SK-N-SH (cell line): ENCODE measurements around the gene SNRK. TPM values are rescaled to one million over a fixed set of nuclear protein-coding genes. Genes with fewer than 3 reads are reported as not detected.

Source experiments
- CTCF ChIA-PET: fragments of 300-600, 350-600 bp; formaldehyde crosslinking; extraction: SDS; loops from one replicate; lab custom pipeline; 2021; lab: Yijun Ruan, JAX
- POLR2A ChIA-PET: fragments of 350-600 bp; sonication (Branson Sonifier 250); formaldehyde crosslinking; extraction: SDS; loops from one replicate; lab custom pipeline; 2020; ENCODE audit warnings: antibody characterized with exemption, inconsistent platforms; lab: Yijun Ruan, JAX
- DNase-seq: peaks from one replicate; pipeline ENCODE4 v3.0.0; 2012
- H2AFZ ChIP-seq: fragments of 200-600 bp; sonication (generic); 2 replicates; pipeline ENCODE4 v1.8.1; 2016; ENCODE audit warnings: antibody characterized with exemption, mild to moderate bottlenecking, low read depth
- H3F3A ChIP-seq: fragments of 200-600 bp; sonication (generic); replicated peaks from 2 replicates; pipeline ENCODE3; 2016; ENCODE audit warnings: antibody characterized with exemption, mild to moderate bottlenecking; ENCODE audit not compliant: insufficient read depth
- H3K27ac ChIP-seq, 2 experiments: fragments of 200-500 bp in 1 of 2; fragments of 200-600 bp in 1 of 2; sonication (Bioruptor generic) in 1 of 2; sonication (generic), shearing (Covaris generic) in 1 of 2; 2 replicates each; pipeline versions ENCODE4 v1.5.1 to v1.6.1; 2014 to 2016; ENCODE audit warnings: low read depth in 2 of 2, inconsistent platforms in 1 of 2, low read length in 1 of 2, mild to moderate bottlenecking in 1 of 2, mixed read lengths in 1 of 2
- H3K27me3 ChIP-seq: fragments of 200-600 bp; sonication (generic), shearing (Covaris generic); 2 replicates; pipeline ENCODE4 v1.6.1; 2016; ENCODE audit warnings: mixed run types; ENCODE audit not compliant: insufficient read depth
- H3K36me3 ChIP-seq, 2 experiments: fragments of 200-500 bp in 1 of 2; fragments of 200-600 bp in 1 of 2; sonication (Bioruptor generic) in 1 of 2; sonication (generic) in 1 of 2; replicated peaks in 1 of 2; 2 replicates each; pipeline versions ENCODE3 to v1.5.1; 2014 to 2016; ENCODE audit warnings: low read length in 1 of 2, mild to moderate bottlenecking in 1 of 2; ENCODE audit not compliant: insufficient read depth in 2 of 2, control insufficient read depth in 1 of 2
- H3K4me1 ChIP-seq, 2 experiments: fragments of 200-500 bp in 1 of 2; fragments of 200-600 bp in 1 of 2; sonication (Bioruptor generic) in 1 of 2; sonication (generic), shearing (Covaris generic) in 1 of 2; 2 replicates each; pipeline versions ENCODE4 v1.5.1 to v1.6.1; 2014 to 2016; ENCODE audit warnings: low read depth in 1 of 2, low read length in 1 of 2, mixed run types in 1 of 2; ENCODE audit not compliant: insufficient read depth in 2 of 2, control insufficient read depth in 1 of 2
- H3K4me2 ChIP-seq: fragments of 200-600 bp; sonication (generic), shearing (Covaris generic); 2 replicates; pipeline ENCODE4 v1.6.1; 2017; ENCODE audit warnings: mixed run types
- H3K4me3 ChIP-seq, 2 experiments: fragments of 200-500 bp in 1 of 2; fragments of 200-600 bp in 1 of 2; sonication (Bioruptor generic) in 1 of 2; sonication (generic), shearing (Covaris generic) in 1 of 2; 2 replicates each; pipeline versions ENCODE4 v1.5.1 to v1.8.1; 2014 to 2016; ENCODE audit warnings: low read depth in 2 of 2, inconsistent platforms in 1 of 2, low read length in 1 of 2, mild to moderate bottlenecking in 1 of 2, mixed read lengths in 1 of 2, moderate library complexity in 1 of 2
- H3K79me2 ChIP-seq: fragments of 200-600 bp; sonication (generic); 2 replicates; pipeline ENCODE4 v1.8.1; 2017; ENCODE audit warnings: mild to moderate bottlenecking; ENCODE audit not compliant: insufficient read depth
- H3K9ac ChIP-seq: fragments of 200-600 bp; sonication (generic); 2 replicates; pipeline ENCODE4 v1.6.1; 2017; ENCODE audit warnings: mixed run types
- H3K9me2 ChIP-seq: fragments of 200-600 bp; sonication (generic); 2 replicates; pipeline ENCODE4 v1.6.1; 2017; ENCODE audit warnings: mixed run types
- H3K9me3 ChIP-seq: fragments of 200-600 bp; sonication (generic); 2 replicates; pipeline ENCODE4 v1.6.1; 2017; ENCODE audit warnings: mixed run types, mild to moderate bottlenecking, moderate library complexity
- H4K20me1 ChIP-seq: fragments of 200-600 bp; sonication (generic); 2 replicates; pipeline ENCODE4 v1.6.1; 2017; ENCODE audit warnings: mild to moderate bottlenecking, mixed run types; ENCODE audit not compliant: insufficient read depth
- ELF1 ChIP-seq: IDR thresholded peaks from 2 replicates; pipeline ENCODE4 v1.4.0; 2012
- FOXJ3 ChIP-seq: sonication (generic); formaldehyde crosslinking; IDR thresholded peaks from 2 replicates; pipeline ENCODE4 v1.5.1; 2020; ENCODE audit warnings: mild to moderate bottlenecking, missing genetic modification reagents
- FOXM1 ChIP-seq: IDR thresholded peaks from 2 replicates; pipeline ENCODE4 v1.4.0; 2012; ENCODE audit warnings: low read depth, mild to moderate bottlenecking
- GABPA ChIP-seq: IDR thresholded peaks from 2 replicates; pipeline ENCODE4 v1.4.0; 2012; ENCODE audit warnings: low read depth, mild to moderate bottlenecking
- JUND ChIP-seq: IDR thresholded peaks from 2 replicates; pipeline ENCODE4 v1.4.0; 2012
- MEF2A ChIP-seq: IDR thresholded peaks from 2 replicates; pipeline ENCODE4 v1.4.0; 2012; ENCODE audit warnings: low read depth, borderline replicate concordance
- MXI1 ChIP-seq: IDR thresholded peaks from 2 replicates; pipeline ENCODE4 v1.6.1; 2012; ENCODE audit warnings: mild to moderate bottlenecking, low read depth, low read length, improper control_type of control experiment
- PBX3 ChIP-seq: IDR thresholded peaks from 2 replicates; pipeline ENCODE4; 2012
- POLR2AphosphoS5 ChIP-seq: IDR thresholded peaks from 2 replicates; pipeline ENCODE4 v1.6.1; 2012; ENCODE audit warnings: low read depth, low read length
- RFX5 ChIP-seq: IDR thresholded peaks from 2 replicates; pipeline ENCODE4 v1.6.1; 2012; ENCODE audit warnings: mild to moderate bottlenecking, improper control_type of control experiment, low read length
- RXRA ChIP-seq: IDR thresholded peaks from 2 replicates; pipeline ENCODE4 v1.4.0; 2012; ENCODE audit warnings: low read depth, mild to moderate bottlenecking, borderline replicate concordance
- SIN3A ChIP-seq: IDR thresholded peaks from 2 replicates; pipeline ENCODE4 v1.6.1; 2012; ENCODE audit warnings: low read depth, mild to moderate bottlenecking, low read length, moderate library complexity, borderline replicate concordance
- TCF12 ChIP-seq: IDR thresholded peaks from 2 replicates; pipeline ENCODE4 v1.4.0; 2012
- TEAD4 ChIP-seq: IDR thresholded peaks from 2 replicates; pipeline ENCODE4 v1.4.0; 2012; ENCODE audit warnings: mild to moderate bottlenecking, borderline replicate concordance; ENCODE audit not compliant: insufficient read depth
- YY1 ChIP-seq: IDR thresholded peaks from 2 replicates; pipeline ENCODE4 v1.4.0; 2012; ENCODE audit warnings: low read depth, mild to moderate bottlenecking
- ZBTB33 ChIP-seq: IDR thresholded peaks from 2 replicates; pipeline ENCODE4 v1.4.0; 2012; ENCODE audit warnings: low read depth, borderline replicate concordance
- polyA plus RNA-seq, 3 experiments: library from polyadenylated mRNA; depleted of rRNA; stranded (reverse); fragments of >200 nt; gene quantifications; 2 replicates each; pipeline ENCODE4 v1.2.3, GENCODE V29; 2012
- TF ChIP-seq, protein P1 (sequence below): fragments of 150-350 bp; IDR thresholded peaks from 2 replicates; pipeline ENCODE4 v1.6.1; 2016; ENCODE audit warnings: mild to moderate bottlenecking, low read depth, low read length
- TF ChIP-seq, protein P2 (sequence below): IDR thresholded peaks from 2 replicates; pipeline ENCODE4 v1.4.0; 2012; ENCODE audit warnings: low read depth, borderline replicate concordance
- TF ChIP-seq, protein P3 (sequence below): fragments of 200-600 bp; sonication (generic); IDR thresholded peaks from 2 replicates; pipeline ENCODE4 v1.6.1; 2017; ENCODE audit warnings: antibody characterized with exemption, mild to moderate bottlenecking, moderate library complexity

SNRK gene
- polyA plus RNA-seq, 1 of the 3 experiments (the other 2 are of a cell fraction) = 3.6 TPM

DNA sequence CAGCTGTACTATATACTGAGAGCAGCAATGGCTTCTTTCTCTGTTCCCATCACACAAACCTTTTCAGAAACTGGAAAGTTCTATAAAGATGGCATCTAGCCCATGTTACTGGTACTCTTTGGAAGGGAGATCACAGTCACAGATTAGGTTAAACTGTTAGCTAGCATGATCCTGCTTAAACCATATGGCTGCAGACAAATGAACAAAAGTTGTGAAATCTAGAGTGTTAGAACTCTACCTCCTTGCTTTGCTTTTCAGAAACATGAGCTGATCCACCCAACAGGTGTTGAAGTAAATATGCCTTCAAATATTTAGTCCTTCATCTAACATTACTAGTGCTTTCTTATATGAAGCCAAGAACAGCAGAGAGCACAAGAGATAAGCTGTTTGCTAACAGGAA lies 102.6 kb downstream of the SNRK start:
- DNase-seq = no peak
- no peaks in the 10 kb centered on the region; a peak in 1 of 4 replicates for H3K4me1 ChIP-seq
- H3F3A ChIP-seq = no peaks in the 10 kb centered on the region
- H3K9me2 ChIP-seq = no peaks in the 10 kb centered on the region
- no peaks in the 10 kb centered on the region for H3K27me3 ChIP-seq
- no peaks in the 10 kb centered on the region for H3K9me3 ChIP-seq
- ChIA-PET POLR2A (no interaction called here), CTCF (interaction anchor here (1.0 to 1.5 kb wide), 3 partner anchors 11 to 152 kb away, joined by 3 to 5 read pairs (median 4); no protein-coding TSS in a partner anchor)
- no peak overlapping the region for H3K9ac ChIP-seq
- TF ChIP-seq ZBTB33 (no peak), MXI1 (no peak), POLR2AphosphoS5 (no peak), MEF2A (no peak), ELF1 (no peak), GABPA (no peak), TCF12 (no peak), TEAD4 (no peak), YY1 (no peak), RXRA (no peak), FOXM1 (no peak), RFX5 (no peak), JUND (no peak), SIN3A (no peak), FOXJ3 (CRISPR knock-in tag) (no peak), PBX3 (no peak)
- TF ChIP-seq, protein P1, sequence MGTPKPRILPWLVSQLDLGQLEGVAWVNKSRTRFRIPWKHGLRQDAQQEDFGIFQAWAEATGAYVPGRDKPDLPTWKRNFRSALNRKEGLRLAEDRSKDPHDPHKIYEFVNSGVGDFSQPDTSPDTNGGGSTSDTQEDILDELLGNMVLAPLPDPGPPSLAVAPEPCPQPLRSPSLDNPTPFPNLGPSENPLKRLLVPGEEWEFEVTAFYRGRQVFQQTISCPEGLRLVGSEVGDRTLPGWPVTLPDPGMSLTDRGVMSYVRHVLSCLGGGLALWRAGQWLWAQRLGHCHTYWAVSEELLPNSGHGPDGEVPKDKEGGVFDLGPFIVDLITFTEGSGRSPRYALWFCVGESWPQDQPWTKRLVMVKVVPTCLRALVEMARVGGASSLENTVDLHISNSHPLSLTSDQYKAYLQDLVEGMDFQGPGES = no peak
- TF ChIP-seq, protein P2, sequence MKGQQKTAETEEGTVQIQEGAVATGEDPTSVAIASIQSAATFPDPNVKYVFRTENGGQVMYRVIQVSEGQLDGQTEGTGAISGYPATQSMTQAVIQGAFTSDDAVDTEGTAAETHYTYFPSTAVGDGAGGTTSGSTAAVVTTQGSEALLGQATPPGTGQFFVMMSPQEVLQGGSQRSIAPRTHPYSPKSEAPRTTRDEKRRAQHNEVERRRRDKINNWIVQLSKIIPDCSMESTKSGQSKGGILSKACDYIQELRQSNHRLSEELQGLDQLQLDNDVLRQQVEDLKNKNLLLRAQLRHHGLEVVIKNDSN = no peak
- TF ChIP-seq, protein P3, sequence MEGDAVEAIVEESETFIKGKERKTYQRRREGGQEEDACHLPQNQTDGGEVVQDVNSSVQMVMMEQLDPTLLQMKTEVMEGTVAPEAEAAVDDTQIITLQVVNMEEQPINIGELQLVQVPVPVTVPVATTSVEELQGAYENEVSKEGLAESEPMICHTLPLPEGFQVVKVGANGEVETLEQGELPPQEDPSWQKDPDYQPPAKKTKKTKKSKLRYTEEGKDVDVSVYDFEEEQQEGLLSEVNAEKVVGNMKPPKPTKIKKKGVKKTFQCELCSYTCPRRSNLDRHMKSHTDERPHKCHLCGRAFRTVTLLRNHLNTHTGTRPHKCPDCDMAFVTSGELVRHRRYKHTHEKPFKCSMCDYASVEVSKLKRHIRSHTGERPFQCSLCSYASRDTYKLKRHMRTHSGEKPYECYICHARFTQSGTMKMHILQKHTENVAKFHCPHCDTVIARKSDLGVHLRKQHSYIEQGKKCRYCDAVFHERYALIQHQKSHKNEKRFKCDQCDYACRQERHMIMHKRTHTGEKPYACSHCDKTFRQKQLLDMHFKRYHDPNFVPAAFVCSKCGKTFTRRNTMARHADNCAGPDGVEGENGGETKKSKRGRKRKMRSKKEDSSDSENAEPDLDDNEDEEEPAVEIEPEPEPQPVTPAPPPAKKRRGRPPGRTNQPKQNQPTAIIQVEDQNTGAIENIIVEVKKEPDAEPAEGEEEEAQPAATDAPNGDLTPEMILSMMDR = no peak
- H3K27ac ChIP-seq = no peak overlapping the region
- H3K36me3 ChIP-seq = no peaks in the 10 kb centered on the region
- no peak overlapping the region for H3K4me2 ChIP-seq
- no peaks in the 10 kb centered on the region for H3K79me2 ChIP-seq
- no peak overlapping the region for H2AFZ ChIP-seq
- no peaks in the 10 kb centered on the region for H4K20me1 ChIP-seq
- no peak overlapping the region for H3K4me3 ChIP-seq
